ENCODE results near the gene ZSCAN18.

ZSCAN18 gene

GRCh38 chr19:58086825-58087710 lies 11.0 kb downstream of the ZSCAN18 start:
- no peak for DNase-seq

DNA sequence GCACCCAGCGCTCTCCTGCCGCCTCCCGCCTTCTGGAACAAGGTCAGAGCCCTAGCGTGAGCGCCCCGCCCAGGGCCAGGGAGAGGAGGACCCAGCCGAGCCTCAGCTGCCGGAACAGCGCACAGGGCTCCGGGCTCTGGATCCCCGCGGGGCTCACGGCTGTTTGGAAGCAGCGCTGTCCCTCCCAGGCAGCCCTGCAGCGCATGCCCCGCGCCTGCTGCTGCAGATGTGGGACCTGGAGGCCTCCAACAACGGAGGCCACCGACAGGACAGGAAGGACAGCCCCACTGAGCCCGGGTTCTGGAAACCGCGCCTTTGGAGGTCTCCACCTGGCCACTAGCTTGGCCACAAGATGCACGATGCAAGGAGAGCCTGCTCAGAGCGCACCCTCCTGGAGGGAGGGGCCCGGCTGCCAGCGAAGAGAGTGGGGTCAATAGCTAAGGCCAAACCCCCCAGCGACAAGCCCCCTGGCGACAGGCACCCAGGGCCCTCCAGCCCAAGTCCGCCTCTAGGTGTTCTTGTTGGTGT lies 12.6 kb downstream of the ZSCAN18 start:
- no peak for DNase-seq

- DNase-seq = no peak
Observed at GRCh38 chr19:58084596-58085347, 13.3 kb downstream of the ZSCAN18 start.

- no peak for DNase-seq
Observed at GRCh38 chr19:58083021-58083420, 15.0 kb downstream of the ZSCAN18 start.

GRCh38 chr19:58079792-58080191 lies 18.2 kb downstream of the ZSCAN18 start:
- DNase-seq = no peak

DNA sequence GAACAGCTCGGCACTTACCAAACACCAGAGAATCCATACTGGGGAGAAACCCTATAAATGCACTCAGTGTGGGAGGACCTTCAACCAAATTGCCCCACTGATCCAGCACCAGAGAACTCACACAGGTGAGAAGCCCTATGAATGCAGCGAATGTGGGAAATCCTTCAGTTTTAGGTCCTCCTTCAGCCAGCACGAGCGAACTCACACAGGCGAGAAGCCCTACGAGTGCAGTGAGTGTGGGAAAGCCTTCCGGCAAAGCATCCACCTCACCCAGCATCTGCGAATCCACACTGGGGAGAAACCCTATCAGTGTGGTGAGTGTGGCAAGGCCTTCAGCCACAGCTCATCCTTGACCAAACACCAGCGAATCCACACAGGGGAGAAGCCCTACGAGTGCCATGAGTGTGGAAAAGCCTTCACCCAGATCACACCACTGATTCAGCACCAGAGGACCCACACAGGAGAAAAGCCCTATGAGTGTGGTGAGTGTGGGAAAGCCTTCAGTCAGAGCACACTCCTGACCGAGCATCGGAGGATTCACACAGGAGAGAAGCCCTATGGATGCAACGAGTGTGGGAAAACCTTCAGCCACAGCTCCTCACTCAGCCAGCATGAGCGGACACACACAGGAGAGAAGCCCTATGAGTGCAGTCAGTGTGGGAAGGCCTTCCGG lies 30.7 kb downstream of the ZSCAN18 start:
- no peak for DNase-seq

- DNase-seq = no peak
Observed at GRCh38 chr19:58063712-58064111, 34.3 kb downstream of the ZSCAN18 start.

GRCh38 chr19:58060231-58060630 lies 37.8 kb downstream of the ZSCAN18 start:
- DNase-seq = no peak

DNA sequence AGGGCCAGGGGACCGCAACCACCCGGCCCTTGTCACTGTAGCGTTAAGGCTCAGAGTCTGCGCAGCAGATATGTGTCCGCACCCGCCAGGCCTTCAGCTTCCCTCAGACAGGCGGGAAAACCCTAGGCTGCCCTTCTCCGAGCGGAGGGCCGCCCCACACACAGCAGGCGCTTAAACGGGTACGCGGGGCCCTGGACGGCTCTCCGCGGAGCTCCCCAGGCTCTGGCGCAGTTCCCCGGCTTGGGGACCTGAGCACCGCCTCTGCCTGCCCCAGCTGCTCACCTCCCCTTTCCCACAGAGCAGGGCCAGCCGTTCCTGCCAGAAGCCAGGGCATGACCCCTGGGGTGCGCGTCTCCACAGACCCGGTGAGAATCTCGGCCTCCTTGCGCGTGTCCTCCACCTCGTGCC lies 38.4 kb downstream of the ZSCAN18 start:
- DNase-seq = no peak

DNA sequence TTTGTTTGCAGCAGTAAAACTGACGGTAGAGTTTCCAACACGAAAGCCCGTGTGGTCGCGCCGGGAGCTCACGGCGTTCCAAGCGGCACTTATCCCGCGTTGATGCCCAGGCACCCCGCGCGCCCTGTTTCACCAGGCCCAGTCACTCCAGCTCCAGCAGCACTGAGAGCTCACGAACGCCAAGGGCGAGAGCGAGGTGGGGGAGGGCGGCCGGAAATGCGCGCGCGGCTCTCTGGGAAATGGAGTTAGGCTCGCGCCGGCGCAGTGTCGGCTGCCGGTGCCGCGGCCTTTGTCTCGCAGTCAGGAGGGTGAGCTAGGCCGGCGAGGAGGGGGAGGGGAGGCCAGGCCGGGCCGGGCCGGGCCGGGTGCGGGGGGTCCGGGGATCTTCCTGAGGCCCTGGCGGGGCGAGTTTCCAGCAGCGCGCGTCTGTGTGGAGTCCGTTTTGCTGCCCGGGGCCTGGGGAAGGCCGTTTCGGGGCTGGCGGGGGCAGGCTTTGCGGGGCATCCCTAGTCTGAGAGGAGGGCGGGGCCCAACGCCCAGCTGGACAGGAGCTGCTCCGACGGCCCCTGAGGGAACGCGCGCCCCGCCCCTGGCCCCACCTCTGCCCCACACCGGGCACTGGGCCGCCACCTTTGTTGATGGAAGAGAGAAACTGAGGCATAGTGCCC lies 38.9 kb downstream of the ZSCAN18 start, which contains the start of gene ZNF135:
TSS of gene ZNF135 (plus strand) at position 280 of the 668 bp plus-strand sequence. CDS start 721 bp downstream, outside the sequence.
- peak; percentile 47 for DNase-seq

- DNase-seq = no peak
Observed at GRCh38 chr19:58058467-58058866, 39.6 kb downstream of the ZSCAN18 start.

DNA sequence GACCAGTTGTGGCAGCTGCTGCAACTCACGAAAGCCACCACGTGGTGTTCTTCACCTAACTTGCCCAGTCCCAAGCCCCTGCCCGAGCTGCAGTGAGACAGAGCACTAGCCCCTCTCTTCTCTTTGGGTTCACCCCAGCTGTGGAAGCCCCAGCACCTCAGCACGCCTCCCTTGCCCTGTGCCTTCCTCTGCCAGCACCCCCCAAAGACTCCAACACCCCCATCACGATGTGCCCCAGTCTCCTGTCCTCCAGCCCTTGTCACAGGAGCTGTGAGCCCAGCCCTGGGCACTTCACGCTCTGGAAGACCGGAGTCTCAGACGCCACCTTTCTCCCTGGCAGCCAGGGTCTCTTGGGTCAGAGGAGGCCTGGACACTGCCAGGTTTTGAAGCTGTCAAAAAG lies 41.2 kb downstream of the ZSCAN18 start:
- no peak for DNase-seq

GRCh38 chr19:58056261-58056660 lies 41.8 kb downstream of the ZSCAN18 start:
- DNase-seq = no peak

- DNase-seq = no peak
Observed at GRCh38 chr19:58054901-58055874, 42.8 kb downstream of the ZSCAN18 start.

- DNase-seq = no peak
Observed at GRCh38 chr19:58053480-58054156, 44.4 kb downstream of the ZSCAN18 start.

DNA sequence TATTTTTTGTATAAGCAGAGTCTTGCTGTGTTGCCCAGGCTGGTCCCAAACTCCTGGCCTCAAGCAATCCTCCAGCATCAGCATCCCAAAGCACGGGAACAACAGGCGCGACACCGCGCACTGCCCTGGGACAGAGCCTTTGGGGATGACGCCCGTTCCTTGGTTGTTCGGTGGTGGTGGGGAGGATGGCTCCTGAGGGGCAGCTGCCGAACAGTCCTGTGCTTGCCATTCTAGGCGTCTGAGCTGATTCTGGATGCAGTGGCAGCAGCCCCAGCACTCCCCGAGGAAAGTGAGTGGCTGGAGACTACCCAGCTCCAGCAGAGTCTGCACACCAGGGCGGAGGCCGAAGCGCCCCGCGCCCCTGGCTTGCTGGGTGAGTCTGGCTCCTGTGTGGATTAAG lies 45.8 kb downstream of the ZSCAN18 start:
- no peak for DNase-seq

- no peak for DNase-seq
Observed at GRCh38 chr19:58047672-58048071, 50.4 kb downstream of the ZSCAN18 start.

GRCh38 chr19:58046856-58047255 lies 51.2 kb downstream of the ZSCAN18 start:
- DNase-seq = no peak

DNA sequence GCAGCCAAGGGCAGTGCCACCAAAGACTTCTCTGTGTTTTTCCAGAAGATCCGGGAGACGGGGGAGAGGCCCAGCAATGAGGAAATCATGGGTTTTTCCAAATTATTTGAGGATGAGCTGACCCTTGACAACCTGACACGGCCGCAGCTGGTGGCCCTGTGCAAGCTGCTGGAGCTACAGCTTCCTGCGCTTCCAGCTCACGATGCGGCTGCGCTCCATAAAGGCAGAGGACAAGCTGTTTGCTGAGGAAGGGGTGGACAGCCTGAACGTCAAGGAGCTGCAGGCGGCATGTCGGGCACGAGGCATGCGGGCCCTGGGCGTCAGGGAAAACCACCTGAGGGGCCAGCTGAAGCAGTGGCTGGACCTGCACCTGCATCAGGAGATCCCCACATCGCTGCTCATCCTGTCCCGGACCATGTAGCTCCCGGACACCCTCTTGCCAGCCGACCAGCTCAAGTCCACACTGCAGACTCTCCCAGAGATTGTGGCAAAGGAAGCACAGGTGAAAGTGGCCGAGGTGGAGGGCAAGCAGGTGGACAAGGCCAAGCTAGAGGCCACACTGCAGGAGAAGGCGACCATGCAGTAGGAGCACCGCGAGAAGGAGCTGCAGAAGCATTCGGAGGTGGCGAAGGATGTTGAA lies 52.5 kb downstream of the ZSCAN18 start:
- DNase-seq = no peak

GRCh38 chr19:58044886-58045285 lies 53.1 kb downstream of the ZSCAN18 start:
- no peak for DNase-seq

Data from stimulated activated CD4-positive, alpha-beta T cell treated with anti-CD3 and anti-CD28 coated beads, Interleukin-4, amount 100 ng/mL, for 24 hours (primary cell).